ENCODE data around the gene LBR.
"Not testable (repeated sequence)": the region's sequence is repeated elsewhere in the genome, so short reads cannot be mapped to it uniquely, and the experiment has no call there.

DNA sequence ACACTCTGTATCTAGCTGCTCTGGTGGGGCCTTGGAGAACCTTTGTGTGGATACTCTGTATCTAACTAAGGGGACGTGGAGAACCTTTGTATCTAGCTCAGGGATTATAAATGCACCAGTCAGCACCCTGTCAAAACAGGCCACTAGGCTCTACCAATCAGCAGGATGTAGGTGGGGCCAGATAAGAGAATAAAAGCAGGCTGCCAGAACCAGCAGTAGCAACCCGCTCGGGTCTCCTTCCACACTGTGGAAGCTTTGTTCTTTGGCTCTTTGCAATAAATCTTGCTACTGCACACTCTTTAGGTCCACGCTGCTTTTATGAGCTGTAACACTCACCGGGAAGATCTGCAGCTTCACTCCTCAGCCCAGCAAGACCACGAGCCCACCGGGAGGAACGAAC, 45.4 kb upstream of the LBR start:
- TF ChIP-seq ZNF274 (IDR thresholded peaks at IDR 0.05; ENCODE audit: low read depth, low read length); SUZ12 (IDR thresholded peaks at IDR 0.05; ENCODE audit: extremely low read depth, insufficient read depth, insufficient read length); YY1 (IDR thresholded peaks at IDR 0.05; ENCODE audit: insufficient read depth, insufficient read length): not testable (repeated sequence)

Data from NT2/D1 (cell line).